Type B pancreatic cell (in vitro differentiated cells): Measurements from ENCODE around the gene SLC13A2. TPM values are rescaled to one million over a fixed set of nuclear protein-coding genes. Genes with fewer than 3 reads are reported as not detected.

Source experiments
- DNase-seq: peaks from one replicate; pipeline ENCODE4 v3.0.0; 2021; ENCODE audit warnings: mixed read lengths; ENCODE audit not compliant: unreplicated experiment; ENCODE audit errors: extremely low spot score
- H3K27ac Mint-ChIP-seq: 2 replicates; pipeline ENCODE4 v1.8.0; 2021; ENCODE audit warnings: mild to moderate bottlenecking, mixed read lengths
- H3K27me3 Mint-ChIP-seq: 2 replicates; pipeline ENCODE4 v1.8.0; 2021; ENCODE audit warnings: mixed read lengths
- H3K36me3 Mint-ChIP-seq: 2 replicates; pipeline ENCODE4 v1.8.0; 2021; ENCODE audit warnings: mixed read lengths
- H3K4me1 Mint-ChIP-seq: one replicate; pipeline ENCODE4 v1.8.0; 2021; ENCODE audit warnings: mixed read lengths; ENCODE audit not compliant: unreplicated experiment
- H3K4me3 Mint-ChIP-seq: 2 replicates; pipeline ENCODE4 v1.8.0; 2021; ENCODE audit warnings: mild to moderate bottlenecking, mixed read lengths
- H3K9me3 Mint-ChIP-seq: 2 replicates; pipeline ENCODE4 v1.8.0; 2021; ENCODE audit warnings: mixed read lengths
- CTCF ChIP-seq: fragments of 200-600 bp; sonication (generic); conservative IDR thresholded peaks from 2 replicates; pipeline ENCODE4 v1.5.0; 2021; ENCODE audit warnings: antibody characterized with exemption, mild to moderate bottlenecking
- total RNA-seq: library from RNA; stranded (reverse); gene quantifications from 2 replicates; pipeline ENCODE4 v1.2.1, GENCODE V29; 2021; ENCODE audit warnings: low replicate concordance

SLC13A2 gene
- total RNA-seq, 1 donor from 2014 or later = 1.2 TPM

- Mint-ChIP-seq H3K27ac (no peak overlapping the region), H3K4me1 (peaks cover 31% of the 10 kb centered on the region), H3K27me3 (no peaks in the 10 kb centered on the region), H3K4me3 (no peak overlapping the region), H3K36me3 (no peaks in the 10 kb centered on the region), H3K9me3 (no peaks in the 10 kb centered on the region)
- DNase-seq = no peak
- TF ChIP-seq CTCF = no peak
Measured at GRCh38 chr17:28528327-28529012, 55.0 kb downstream of the SLC13A2 start.

GRCh38 chr17:28529013-28529400 is 55.6 kb downstream of the SLC13A2 start:
- H3K4me3 Mint-ChIP-seq = no peak overlapping the region
- no peak for TF ChIP-seq CTCF
- no peaks in the 10 kb centered on the region for H3K27me3 Mint-ChIP-seq
- H3K4me1 Mint-ChIP-seq = peaks cover 33% of the 10 kb centered on the region
- no peaks in the 10 kb centered on the region for H3K9me3 Mint-ChIP-seq
- no peak for DNase-seq
- H3K36me3 Mint-ChIP-seq = no peaks in the 10 kb centered on the region
- H3K27ac Mint-ChIP-seq = no peak overlapping the region

- Mint-ChIP-seq H3K36me3 (no peaks in the 10 kb centered on the region), H3K4me1 (peaks cover 27% of the 10 kb centered on the region), H3K27ac (no peak overlapping the region), H3K4me3 (no peak overlapping the region), H3K27me3 (no peaks in the 10 kb centered on the region), H3K9me3 (no peaks in the 10 kb centered on the region)
- TF ChIP-seq CTCF = no peak
- DNase-seq = no peak
Measured at GRCh38 chr17:28530250-28530649, 56.8 kb downstream of the SLC13A2 start.

- no peak for TF ChIP-seq CTCF
- Mint-ChIP-seq H3K4me3 (no peak overlapping the region), H3K4me1 (peaks cover 20% of the 10 kb centered on the region), H3K27me3 (no peaks in the 10 kb centered on the region), H3K9me3 (no peaks in the 10 kb centered on the region), H3K27ac (no peak overlapping the region), H3K36me3 (no peaks in the 10 kb centered on the region)
- DNase-seq = no peak
Measured at GRCh38 chr17:28530926-28531325, 57.5 kb downstream of the SLC13A2 start.

- TF ChIP-seq CTCF = no peak
- H3K27me3 Mint-ChIP-seq = no peaks in the 10 kb centered on the region
Measured at GRCh38 chr17:28532050-28532960, 58.9 kb downstream of the SLC13A2 start.

More at GRCh38 chr17:28532050-28532960, 58.9 kb downstream of the SLC13A2 start:
- no peak for DNase-seq
- H3K9me3 Mint-ChIP-seq = no peaks in the 10 kb centered on the region
- H3K4me3 Mint-ChIP-seq = no peak overlapping the region
- peaks cover 13% of the 10 kb centered on the region for H3K4me1 Mint-ChIP-seq
- no peaks in the 10 kb centered on the region for H3K36me3 Mint-ChIP-seq
- no peak overlapping the region for H3K27ac Mint-ChIP-seq
